ENCODE measurements around the gene NDUFA11. TPM values are rescaled to one million over a fixed set of nuclear protein-coding genes. Genes with fewer than 3 reads are reported as not detected.
"Not testable (repeated sequence)": the region's sequence is repeated elsewhere in the genome, so short reads cannot be mapped to it uniquely, and the experiment has no call there.

The NDUFA11 gene
- total and polyA plus RNA-seq, 2 donors (not counting 1 experiment from before 2014, with no cell fraction given), result 115 to 276 TPM

- DNase-seq (no peak), ATAC-seq (ENCODE audit: low read depth) (no peak)
- WGBS (ENCODE audit: insufficient coverage), result 41% methylated on average over 4 of the region's 5 CpGs
- Histone ChIP-seq H3K79me2 (ENCODE audit: control insufficient read depth, insufficient read depth, low read length) (no peaks in the 10 kb centered on the region), H2AFZ (ENCODE audit: insufficient read depth, low read depth, low read length, poor library complexity, severe bottlenecking) (no peak overlapping the region), H3K27ac (ENCODE audit: low read length in 2 of 2) (no peak overlapping the region), H4K20me1 (ENCODE audit: control insufficient read depth, insufficient read depth, low read length, poor library complexity, severe bottlenecking) (no peaks in the 10 kb centered on the region), H3K27me3 (replicated peaks in 1 of 4; ENCODE audit: control extremely low read depth in 1 of 4, control insufficient read depth in 3 of 4, insufficient read depth in 4 of 4, low read length in 3 of 4) (no peaks in the 10 kb centered on the region), H3K4me2 (replicated peaks; ENCODE audit: low read depth, low read length, poor library complexity, severe bottlenecking) (no peak overlapping the region), H3K4me3 (ENCODE audit: control extremely low read depth in 1 of 5, extremely low read depth in 1 of 5, insufficient read depth in 1 of 5, low read depth in 2 of 5, low read length in 4 of 5) (no peak overlapping the region), H3K4me1 (ENCODE audit: control insufficient read depth in 2 of 2, insufficient read depth in 2 of 2, low read length in 2 of 2) (no peaks in the 10 kb centered on the region), H3K9me3 (ENCODE audit: control extremely low read depth in 1 of 3, control insufficient read depth in 2 of 3, insufficient read depth in 1 of 3, low read length in 2 of 3) (no peaks in the 10 kb centered on the region), H3K9ac (ENCODE audit: low read length) (no peak overlapping the region), H3K36me3 (replicated peaks in 1 of 2; ENCODE audit: control extremely low read depth in 1 of 2, control insufficient read depth in 1 of 2, extremely low read depth in 1 of 2, insufficient read depth in 2 of 2, low read length in 1 of 2) (no peaks in the 10 kb centered on the region)
- Mint-ChIP-seq H3K4me1 (no peaks in the 10 kb centered on the region), H3K4me3 (no peak overlapping the region), H3K9me3 (ENCODE audit: insufficient read depth) (no peaks in the 10 kb centered on the region), H3K27me3 (peaks cover 7% of the 10 kb centered on the region), H3K27ac (no peak overlapping the region)
- ChIA-PET POLR2A (no interaction called here), CTCF (no interaction called here)
- TF ChIP-seq, protein P1, sequence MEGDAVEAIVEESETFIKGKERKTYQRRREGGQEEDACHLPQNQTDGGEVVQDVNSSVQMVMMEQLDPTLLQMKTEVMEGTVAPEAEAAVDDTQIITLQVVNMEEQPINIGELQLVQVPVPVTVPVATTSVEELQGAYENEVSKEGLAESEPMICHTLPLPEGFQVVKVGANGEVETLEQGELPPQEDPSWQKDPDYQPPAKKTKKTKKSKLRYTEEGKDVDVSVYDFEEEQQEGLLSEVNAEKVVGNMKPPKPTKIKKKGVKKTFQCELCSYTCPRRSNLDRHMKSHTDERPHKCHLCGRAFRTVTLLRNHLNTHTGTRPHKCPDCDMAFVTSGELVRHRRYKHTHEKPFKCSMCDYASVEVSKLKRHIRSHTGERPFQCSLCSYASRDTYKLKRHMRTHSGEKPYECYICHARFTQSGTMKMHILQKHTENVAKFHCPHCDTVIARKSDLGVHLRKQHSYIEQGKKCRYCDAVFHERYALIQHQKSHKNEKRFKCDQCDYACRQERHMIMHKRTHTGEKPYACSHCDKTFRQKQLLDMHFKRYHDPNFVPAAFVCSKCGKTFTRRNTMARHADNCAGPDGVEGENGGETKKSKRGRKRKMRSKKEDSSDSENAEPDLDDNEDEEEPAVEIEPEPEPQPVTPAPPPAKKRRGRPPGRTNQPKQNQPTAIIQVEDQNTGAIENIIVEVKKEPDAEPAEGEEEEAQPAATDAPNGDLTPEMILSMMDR (IDR thresholded peaks at IDR 0.05), result no peak
- TF ChIP-seq EZH2 (IDR thresholded peaks at IDR 0.05; ENCODE audit: borderline replicate concordance, insufficient read depth, low read depth, low read length, poor library complexity, severe bottlenecking), result no peak
- intact Hi-C loops (cut with micrococcal nuclease), result no loop called here
Observed at GRCh38 chr19:5850743-5851293, 52.8 kb downstream of the NDUFA11 start.

DNA sequence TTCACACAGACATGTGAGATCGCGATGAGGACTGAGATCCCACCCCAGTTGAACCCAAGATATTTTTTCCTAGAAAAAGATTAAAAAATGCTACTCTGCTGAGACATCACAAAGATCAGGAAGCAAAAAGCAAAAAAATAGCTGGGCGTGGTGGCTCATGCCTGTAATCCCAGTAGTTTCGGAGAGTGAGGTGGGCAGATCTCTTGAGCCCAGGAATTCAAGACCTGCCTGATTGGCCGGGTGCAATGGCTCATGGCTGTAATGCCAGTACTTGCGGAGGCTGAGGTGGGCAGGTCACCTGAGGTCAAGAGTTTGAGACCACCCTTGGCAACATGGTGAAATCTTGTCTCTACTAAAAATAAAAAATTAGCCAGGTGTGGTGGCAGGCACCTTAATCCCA lies 53.4 kb downstream of the NDUFA11 start:
- DNase-seq (no peak), ATAC-seq (ENCODE audit: low read depth) (no peak)
- H3K4me3 ChIP-seq (ENCODE audit: control extremely low read depth in 1 of 5, extremely low read depth in 1 of 5, insufficient read depth in 1 of 5, low read depth in 2 of 5, low read length in 4 of 5), result no peak overlapping the region
- intact Hi-C loops (cut with micrococcal nuclease), result no loop called here
- Mint-ChIP-seq H3K9me3 (ENCODE audit: insufficient read depth) (no peaks in the 10 kb centered on the region), H3K4me3 (no peak overlapping the region), H3K27ac (no peak overlapping the region), H3K4me1 (no peaks in the 10 kb centered on the region), H3K27me3 (peaks cover 7% of the 10 kb centered on the region)
- no peak overlapping the region for H2AFZ ChIP-seq (ENCODE audit: insufficient read depth, low read depth, low read length, poor library complexity, severe bottlenecking)
- no peak overlapping the region for H3K4me2 ChIP-seq (replicated peaks; ENCODE audit: low read depth, low read length, poor library complexity, severe bottlenecking)
- no peak overlapping the region for H3K27ac ChIP-seq (ENCODE audit: low read length in 2 of 2)
- 90% methylated on average over 4 of the region's 6 CpGs for WGBS (ENCODE audit: insufficient coverage)
- H3K79me2 ChIP-seq (ENCODE audit: control insufficient read depth, insufficient read depth, low read length), result no peaks in the 10 kb centered on the region
- ChIA-PET POLR2A (no interaction called here), CTCF (no interaction called here)
- no peaks in the 10 kb centered on the region for H3K36me3 ChIP-seq (replicated peaks in 1 of 2; ENCODE audit: control extremely low read depth in 1 of 2, control insufficient read depth in 1 of 2, extremely low read depth in 1 of 2, insufficient read depth in 2 of 2, low read length in 1 of 2)
- no peak for TF ChIP-seq EZH2 (IDR thresholded peaks at IDR 0.05; ENCODE audit: borderline replicate concordance, insufficient read depth, low read depth, low read length, poor library complexity, severe bottlenecking)
- TF ChIP-seq, protein P1 (IDR thresholded peaks at IDR 0.05), result no peak
- no peaks in the 10 kb centered on the region for H3K27me3 ChIP-seq (replicated peaks in 1 of 4; ENCODE audit: control extremely low read depth in 1 of 4, control insufficient read depth in 3 of 4, insufficient read depth in 4 of 4, low read length in 3 of 4)
- no peaks in the 10 kb centered on the region for H3K9me3 ChIP-seq (ENCODE audit: control extremely low read depth in 1 of 3, control insufficient read depth in 2 of 3, insufficient read depth in 1 of 3, low read length in 2 of 3)
- H3K9ac ChIP-seq (ENCODE audit: low read length), result no peak overlapping the region
- H4K20me1 ChIP-seq (ENCODE audit: control insufficient read depth, insufficient read depth, low read length, poor library complexity, severe bottlenecking), result no peaks in the 10 kb centered on the region
- H3K4me1 ChIP-seq (ENCODE audit: control insufficient read depth in 2 of 2, insufficient read depth in 2 of 2, low read length in 2 of 2), result no peaks in the 10 kb centered on the region

DNA sequence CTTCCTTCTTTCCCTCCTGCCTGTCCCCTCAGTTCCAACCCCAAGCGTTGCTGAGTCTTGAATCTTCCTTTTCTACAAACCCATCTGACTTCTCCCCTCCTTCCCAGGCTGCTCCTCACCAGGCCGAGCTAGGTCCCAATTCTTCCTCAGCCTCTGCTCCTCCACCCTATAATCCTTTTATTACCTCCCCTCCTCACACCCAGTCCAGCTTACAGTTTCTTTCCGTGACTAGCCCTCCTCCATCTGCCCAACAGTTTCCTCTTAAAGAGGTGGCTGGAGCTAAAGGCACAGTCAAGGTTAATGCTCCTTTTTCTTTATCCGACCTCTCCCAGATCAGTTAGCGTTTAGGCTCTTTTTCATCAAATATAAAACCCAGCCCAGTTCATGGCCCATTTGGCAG lies 55.0 kb downstream of the NDUFA11 start:
- H3K4me1 ChIP-seq (ENCODE audit: control insufficient read depth in 2 of 2, insufficient read depth in 2 of 2, low read length in 2 of 2); H3K4me3 Mint-ChIP-seq; H3K9me3 ChIP-seq (ENCODE audit: control extremely low read depth in 1 of 3, control insufficient read depth in 2 of 3, insufficient read depth in 1 of 3, low read length in 2 of 3); H3K4me2 ChIP-seq (replicated peaks; ENCODE audit: low read depth, low read length, poor library complexity, severe bottlenecking); POLR2A ChIA-PET; H3K36me3 ChIP-seq (replicated peaks in 1 of 2; ENCODE audit: control extremely low read depth in 1 of 2, control insufficient read depth in 1 of 2, extremely low read depth in 1 of 2, insufficient read depth in 2 of 2, low read length in 1 of 2); intact Hi-C loops (cut with micrococcal nuclease); H3K4me3 ChIP-seq (ENCODE audit: control extremely low read depth in 1 of 5, extremely low read depth in 1 of 5, insufficient read depth in 1 of 5, low read depth in 2 of 5, low read length in 4 of 5); H3K4me1 Mint-ChIP-seq; H3K27ac ChIP-seq (ENCODE audit: low read length in 2 of 2); H3K27ac Mint-ChIP-seq; H3K27me3 Mint-ChIP-seq; H3K27me3 ChIP-seq (replicated peaks in 1 of 4; ENCODE audit: control extremely low read depth in 1 of 4, control insufficient read depth in 3 of 4, insufficient read depth in 4 of 4, low read length in 3 of 4); H3K79me2 ChIP-seq (ENCODE audit: control insufficient read depth, insufficient read depth, low read length); DNase-seq; ATAC-seq (ENCODE audit: low read depth); H2AFZ ChIP-seq (ENCODE audit: insufficient read depth, low read depth, low read length, poor library complexity, severe bottlenecking); H3K9ac ChIP-seq (ENCODE audit: low read length); H4K20me1 ChIP-seq (ENCODE audit: control insufficient read depth, insufficient read depth, low read length, poor library complexity, severe bottlenecking); CTCF ChIA-PET; H3K9me3 Mint-ChIP-seq (ENCODE audit: insufficient read depth): not testable (repeated sequence)
- 89% methylated on average over 5 of the region's 5 CpGs for WGBS (ENCODE audit: insufficient coverage)

Measured in B cell (primary cell).